GM21447 (cell line): ENCODE data around the gene ARHGAP18.

Source experiments
- ATAC-seq: cut with Tn5 transposase; IDR thresholded peaks from one replicate; pipeline ENCODE4 v1.9.1; 2021; ENCODE audit not compliant: unreplicated experiment

ARHGAP18 gene

DNA sequence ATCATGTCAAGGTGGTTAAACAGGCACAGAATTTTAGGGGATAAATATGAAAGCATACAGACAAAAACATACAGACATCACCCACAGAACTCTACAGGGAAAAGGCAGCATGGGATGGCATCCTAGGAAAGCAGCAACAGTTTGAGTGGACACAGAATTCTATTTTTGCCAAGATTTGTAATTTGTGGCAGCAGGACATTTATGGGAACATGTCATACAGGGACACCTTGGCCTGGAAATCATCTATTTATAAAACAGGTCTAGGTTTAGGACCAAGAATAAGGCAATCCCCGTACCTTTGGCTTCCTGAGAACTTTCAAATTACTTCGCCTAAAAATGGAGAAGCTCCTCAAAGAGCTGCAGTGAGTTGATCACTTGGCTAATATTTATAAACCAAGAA lies 17.5 kb downstream of the ARHGAP18 start:
- no peak for ATAC-seq

GRCh38 chr6:129691709-129692108 lies 18.3 kb downstream of the ARHGAP18 start:
- no peak for ATAC-seq

GRCh38 chr6:129691043-129691640 lies 18.8 kb downstream of the ARHGAP18 start:
- no peak for ATAC-seq

DNA sequence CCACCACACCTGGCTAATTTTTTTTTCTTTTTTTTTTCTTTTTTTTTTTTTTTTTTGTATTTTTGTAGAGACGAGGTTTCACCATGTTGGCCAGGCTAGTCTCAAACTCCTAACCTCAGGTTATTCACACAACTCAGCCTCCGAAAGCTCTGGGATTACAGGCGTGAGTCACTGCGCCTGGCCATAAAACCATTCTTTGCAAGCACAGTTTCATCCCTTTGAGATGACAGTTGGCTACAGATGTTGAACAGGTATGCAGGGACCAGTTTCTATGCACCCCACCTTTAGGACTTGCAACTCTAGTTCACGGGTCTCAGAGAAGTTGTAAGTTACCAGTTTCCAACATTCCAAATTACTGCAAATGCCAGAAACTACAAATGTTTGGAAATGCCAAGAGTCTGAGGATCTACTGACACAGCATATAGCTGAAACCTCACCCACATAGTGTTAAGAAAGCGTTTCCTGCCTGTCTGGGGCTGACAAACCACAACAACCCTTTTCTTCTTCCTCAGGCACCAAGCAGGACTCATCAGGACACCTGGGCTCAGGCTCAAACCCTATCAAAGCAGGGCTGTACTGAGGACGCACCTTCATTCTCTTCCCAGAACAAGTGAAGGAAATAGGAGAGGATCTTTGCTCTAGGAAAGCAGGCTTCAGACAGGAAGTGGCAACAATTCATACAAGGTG lies 22.9 kb downstream of the ARHGAP18 start:
- peak; percentile 81 for ATAC-seq

DNA sequence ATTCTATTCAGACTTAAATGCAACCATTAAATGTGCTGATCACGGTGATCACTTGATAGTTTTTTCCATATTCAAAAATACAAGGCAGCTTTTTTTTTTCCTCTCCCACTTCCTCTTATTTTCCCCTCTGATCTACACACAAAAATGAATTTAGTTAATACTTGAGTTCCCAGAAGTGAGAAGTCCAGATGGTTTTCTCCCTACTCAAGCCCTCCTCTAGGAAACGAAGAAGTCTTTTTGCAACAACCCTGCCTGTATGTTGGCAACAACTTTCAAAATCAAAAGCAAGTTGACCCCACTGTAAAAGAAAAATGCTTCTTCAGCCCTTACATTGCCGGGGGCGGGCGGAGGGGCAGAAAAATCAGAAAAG lies 24.3 kb downstream of the ARHGAP18 start:
- no peak for ATAC-seq

DNA sequence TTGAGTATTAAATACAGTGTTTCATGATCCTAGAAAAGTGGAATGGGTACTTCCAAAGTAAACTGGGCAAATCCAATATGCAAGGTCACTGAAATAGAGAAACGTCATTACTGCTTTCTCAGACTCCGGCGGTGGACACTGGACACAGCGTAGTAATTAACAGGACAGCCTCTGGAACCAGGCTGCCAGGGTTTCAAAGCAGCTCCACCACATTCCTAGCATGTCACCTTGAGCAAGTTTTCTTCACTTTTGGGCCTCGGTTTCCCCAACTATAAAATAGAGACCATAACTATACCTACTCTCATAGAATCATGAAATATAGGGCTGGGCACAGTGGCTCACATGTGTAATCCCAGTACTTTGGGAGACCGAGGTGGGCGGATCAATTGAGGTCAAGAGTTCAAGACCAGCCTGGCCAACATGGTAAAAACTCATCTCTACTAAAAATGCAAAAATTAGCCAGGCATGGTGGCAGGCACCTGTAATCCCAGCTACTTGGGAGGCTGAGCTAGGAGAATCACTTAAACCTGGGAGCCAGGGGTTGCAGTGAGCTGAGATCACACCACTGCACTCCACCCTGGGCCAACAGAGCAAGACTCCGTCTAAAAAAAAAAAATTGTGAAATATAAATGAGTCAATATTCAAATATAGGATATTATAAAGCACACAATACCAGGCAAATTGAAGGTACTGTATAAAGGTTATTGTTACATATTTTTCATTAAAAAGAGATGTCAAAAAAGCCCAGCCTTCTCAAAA lies 24.9 kb downstream of the ARHGAP18 start:
- ATAC-seq = no peak

- ATAC-seq = no peak
Measured at GRCh38 chr6:129684323-129684884, 25.6 kb downstream of the ARHGAP18 start.

DNA sequence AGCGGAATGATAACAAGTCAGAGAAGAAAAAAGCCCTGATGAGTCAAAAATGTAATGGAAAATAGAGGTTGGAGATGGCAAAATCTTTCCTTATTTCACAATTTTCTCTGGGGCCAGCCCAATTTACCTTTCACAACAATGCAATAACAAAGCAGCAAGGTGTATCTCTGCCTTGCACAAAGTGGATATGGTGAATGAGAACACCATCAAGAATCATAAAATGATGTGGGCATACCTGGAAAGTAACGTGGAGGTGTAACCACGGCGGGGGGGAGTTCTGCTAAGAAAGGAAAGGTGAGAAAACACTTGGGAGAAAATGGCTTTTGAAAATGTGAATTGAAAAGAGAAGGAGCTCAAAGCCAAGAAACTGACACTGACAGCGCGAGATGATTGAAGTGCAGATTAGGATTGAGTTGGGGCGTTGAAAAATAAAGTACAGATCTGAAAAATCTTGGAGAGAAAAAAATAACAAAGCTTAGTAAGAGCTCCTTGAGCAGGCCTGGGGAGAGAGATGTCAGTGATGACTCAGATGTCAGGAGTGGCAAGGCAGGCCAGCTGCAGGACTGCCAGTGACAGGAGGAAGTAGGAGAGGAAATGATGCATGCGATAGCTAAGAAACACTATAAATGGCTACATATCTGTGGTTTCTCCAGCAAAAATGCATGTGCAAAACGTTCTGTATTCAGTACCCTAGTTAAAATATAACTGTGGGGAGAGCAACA lies 26.2 kb downstream of the ARHGAP18 start:
- peak; percentile 92 for ATAC-seq

- no peak for ATAC-seq
Measured at GRCh38 chr6:129681913-129682205, 28.1 kb downstream of the ARHGAP18 start.

DNA sequence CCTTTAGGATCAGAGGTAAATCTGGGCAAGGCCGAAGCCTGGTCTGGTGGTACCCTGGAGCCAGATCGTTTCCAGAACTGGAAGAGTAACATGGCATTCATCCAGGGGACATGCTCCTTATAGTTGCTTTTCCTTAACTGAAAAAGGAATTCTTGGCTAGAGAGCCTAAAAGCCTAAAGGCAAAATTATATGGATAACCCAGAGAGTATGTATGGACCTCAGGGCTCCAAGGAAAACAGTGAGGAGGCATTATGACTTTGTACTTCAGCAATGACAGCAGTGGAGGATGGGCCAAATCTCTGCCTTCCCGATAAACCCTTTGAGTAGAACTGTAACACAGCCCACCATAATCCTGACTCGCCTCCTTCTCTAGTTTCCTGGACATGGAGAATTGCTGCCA lies 29.3 kb downstream of the ARHGAP18 start:
- ATAC-seq = no peak

- no peak for ATAC-seq
Measured at GRCh38 chr6:129679758-129680157, 30.2 kb downstream of the ARHGAP18 start.

DNA sequence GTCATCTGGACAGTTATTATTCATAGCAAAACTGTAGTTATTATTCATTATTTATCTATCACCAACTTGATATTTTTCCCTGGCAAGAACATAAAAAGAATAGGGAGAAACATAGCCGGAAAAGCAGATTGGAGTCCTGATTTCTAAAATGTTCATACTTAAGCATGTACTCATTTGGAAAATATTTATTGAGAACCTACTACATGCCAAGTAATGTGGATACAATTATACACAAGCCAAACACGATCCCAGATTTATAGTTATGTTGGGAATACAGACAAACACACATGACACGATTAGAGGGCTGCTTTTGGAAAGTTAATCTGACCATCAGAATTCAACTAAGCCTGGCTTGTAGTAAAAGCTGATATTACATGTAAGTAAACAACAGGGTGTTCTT lies 30.7 kb downstream of the ARHGAP18 start:
- ATAC-seq = no peak

DNA sequence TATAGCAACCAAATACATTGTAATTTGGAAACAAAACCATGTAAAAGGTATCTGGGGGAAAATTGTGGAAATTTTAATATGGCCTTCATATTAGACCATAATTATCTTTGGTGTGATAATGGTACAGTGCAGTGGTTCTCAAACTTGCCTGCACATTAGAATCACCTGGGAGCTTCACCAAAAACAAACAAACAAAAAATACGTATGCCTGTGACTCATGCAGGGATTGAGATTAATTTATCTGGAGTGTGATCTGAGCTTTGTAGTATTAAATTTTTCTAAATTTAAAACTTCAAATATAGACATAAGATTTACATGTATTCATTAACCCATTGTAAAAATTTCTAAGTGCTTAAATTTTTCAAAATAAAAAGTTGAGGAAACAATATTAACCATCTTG lies 31.5 kb downstream of the ARHGAP18 start:
- ATAC-seq = no peak

GRCh38 chr6:129677620-129678325 lies 32.2 kb downstream of the ARHGAP18 start:
- ATAC-seq = no peak

- no peak for ATAC-seq
Measured at GRCh38 chr6:129675669-129676472, 34.1 kb downstream of the ARHGAP18 start.

GRCh38 chr6:129673748-129674147 lies 36.2 kb downstream of the ARHGAP18 start:
- no peak for ATAC-seq

DNA sequence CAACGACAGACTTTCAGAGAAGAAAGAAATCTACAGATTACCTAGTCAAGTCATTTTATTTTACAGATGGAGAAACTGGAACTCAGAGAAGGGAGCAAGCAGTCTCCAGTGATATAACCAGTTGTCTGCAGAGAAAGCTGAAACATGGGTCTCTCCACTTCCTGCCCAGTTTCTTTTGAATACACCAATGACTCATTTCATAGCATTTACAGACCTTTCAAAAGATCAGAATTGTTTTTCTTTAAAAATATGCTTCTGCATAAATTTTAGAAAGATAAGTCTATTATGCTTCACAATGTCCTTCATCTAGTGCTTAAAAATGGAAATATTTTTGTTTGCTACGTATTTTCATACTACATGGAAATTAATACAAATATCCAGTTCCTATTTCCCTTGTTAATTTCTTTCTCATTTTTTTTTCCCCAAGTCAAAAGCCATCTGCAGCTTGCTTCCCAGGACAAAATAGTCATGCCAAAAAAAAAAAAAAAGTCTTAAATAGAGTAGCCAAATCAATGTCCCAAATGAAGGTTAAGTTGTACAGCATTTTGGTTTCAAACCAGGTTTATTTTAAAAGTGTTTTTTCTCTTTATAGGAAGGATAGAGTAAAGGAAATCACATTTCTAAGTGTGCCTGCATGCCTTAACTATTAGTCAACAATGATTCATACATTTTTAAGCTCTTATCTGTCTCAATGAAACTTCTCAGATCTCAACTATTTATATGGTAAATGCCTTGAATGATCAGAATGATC lies 36.9 kb downstream of the ARHGAP18 start:
- peak; percentile 73 for ATAC-seq

DNA sequence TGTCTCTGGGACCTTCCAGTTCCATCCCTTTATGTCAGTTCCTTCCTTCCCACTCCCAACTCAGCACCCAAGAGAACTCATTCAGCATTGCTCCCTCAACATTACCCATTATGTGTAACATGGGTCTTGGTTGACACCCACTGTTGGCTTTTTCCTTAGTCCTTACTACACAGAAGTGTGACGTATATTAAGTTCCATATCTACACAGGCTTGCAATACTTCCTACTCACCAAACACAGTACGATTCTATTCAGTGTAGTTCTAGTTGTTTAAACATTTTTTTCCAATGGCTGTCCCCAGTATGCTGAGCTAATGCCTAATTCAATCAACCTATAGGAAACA lies 37.7 kb downstream of the ARHGAP18 start:
- ATAC-seq = peak; percentile 23
